Measurements from ENCODE around the gene ZNF280D.

The ZNF280D gene

DNA sequence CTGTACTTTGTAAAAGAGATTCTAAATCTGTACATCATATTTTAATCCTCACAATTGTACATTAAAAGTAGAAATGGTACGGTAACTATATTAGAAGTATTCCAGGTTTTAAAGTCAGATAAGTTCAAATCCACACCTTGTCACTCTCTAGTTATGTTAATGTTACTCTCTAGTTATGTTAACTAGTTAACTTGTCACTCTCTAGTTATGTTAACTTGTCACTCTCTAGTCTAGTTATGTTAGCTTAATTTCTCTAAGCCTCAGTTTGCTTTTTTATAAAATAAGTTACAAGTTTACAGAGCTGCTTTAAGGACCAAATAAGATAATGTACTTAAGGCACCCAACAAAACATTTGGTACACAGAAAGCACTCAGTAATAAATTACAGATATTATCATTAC, 42.6 kb downstream of the ZNF280D start:
- TF ChIP-seq ZNF565 (CRISPR knock-in tag; conservative IDR thresholded peaks at IDR 0.05; ENCODE audit: low read depth) = no peak
- TF ChIP-seq ZC3H10 (CRISPR knock-in tag; IDR thresholded peaks at IDR 0.05) = no peak
- no peak for TF ChIP-seq ESRRG (CRISPR knock-in tag; IDR thresholded peaks at IDR 0.05)
- no peak for TF ChIP-seq BACH2 (CRISPR knock-in tag; IDR thresholded peaks at IDR 0.05; ENCODE audit: borderline replicate concordance)
- TF ChIP-seq OSR1 (CRISPR knock-in tag; IDR thresholded peaks at IDR 0.05) = no peak
- TF ChIP-seq ARNTL (CRISPR knock-in tag; IDR thresholded peaks at IDR 0.05; ENCODE audit: borderline replicate concordance, low read depth) = no peak
- TF ChIP-seq, protein P1, sequence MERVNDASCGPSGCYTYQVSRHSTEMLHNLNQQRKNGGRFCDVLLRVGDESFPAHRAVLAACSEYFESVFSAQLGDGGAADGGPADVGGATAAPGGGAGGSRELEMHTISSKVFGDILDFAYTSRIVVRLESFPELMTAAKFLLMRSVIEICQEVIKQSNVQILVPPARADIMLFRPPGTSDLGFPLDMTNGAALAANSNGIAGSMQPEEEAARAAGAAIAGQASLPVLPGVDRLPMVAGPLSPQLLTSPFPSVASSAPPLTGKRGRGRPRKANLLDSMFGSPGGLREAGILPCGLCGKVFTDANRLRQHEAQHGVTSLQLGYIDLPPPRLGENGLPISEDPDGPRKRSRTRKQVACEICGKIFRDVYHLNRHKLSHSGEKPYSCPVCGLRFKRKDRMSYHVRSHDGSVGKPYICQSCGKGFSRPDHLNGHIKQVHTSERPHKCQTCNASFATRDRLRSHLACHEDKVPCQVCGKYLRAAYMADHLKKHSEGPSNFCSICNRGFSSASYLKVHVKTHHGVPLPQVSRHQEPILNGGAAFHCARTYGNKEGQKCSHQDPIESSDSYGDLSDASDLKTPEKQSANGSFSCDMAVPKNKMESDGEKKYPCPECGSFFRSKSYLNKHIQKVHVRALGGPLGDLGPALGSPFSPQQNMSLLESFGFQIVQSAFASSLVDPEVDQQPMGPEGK (CRISPR knock-in tag; IDR thresholded peaks at IDR 0.05; ENCODE audit: borderline replicate concordance) = no peak
- no peak for TF ChIP-seq ZNF8 (CRISPR knock-in tag; IDR thresholded peaks at IDR 0.05)
- no peak for TF ChIP-seq GLIS3 (CRISPR knock-in tag; IDR thresholded peaks at IDR 0.05)
- TF ChIP-seq ISL1 (CRISPR knock-in tag; IDR thresholded peaks at IDR 0.05) = no peak
- TF ChIP-seq ZFP3 (CRISPR knock-in tag; IDR thresholded peaks at IDR 0.05) = no peak
- no peak for TF ChIP-seq SNAI2 (CRISPR knock-in tag; IDR thresholded peaks at IDR 0.05)
- TF ChIP-seq ZNF70 (CRISPR knock-in tag; IDR thresholded peaks at IDR 0.05) = no peak
- TF ChIP-seq, protein P2, sequence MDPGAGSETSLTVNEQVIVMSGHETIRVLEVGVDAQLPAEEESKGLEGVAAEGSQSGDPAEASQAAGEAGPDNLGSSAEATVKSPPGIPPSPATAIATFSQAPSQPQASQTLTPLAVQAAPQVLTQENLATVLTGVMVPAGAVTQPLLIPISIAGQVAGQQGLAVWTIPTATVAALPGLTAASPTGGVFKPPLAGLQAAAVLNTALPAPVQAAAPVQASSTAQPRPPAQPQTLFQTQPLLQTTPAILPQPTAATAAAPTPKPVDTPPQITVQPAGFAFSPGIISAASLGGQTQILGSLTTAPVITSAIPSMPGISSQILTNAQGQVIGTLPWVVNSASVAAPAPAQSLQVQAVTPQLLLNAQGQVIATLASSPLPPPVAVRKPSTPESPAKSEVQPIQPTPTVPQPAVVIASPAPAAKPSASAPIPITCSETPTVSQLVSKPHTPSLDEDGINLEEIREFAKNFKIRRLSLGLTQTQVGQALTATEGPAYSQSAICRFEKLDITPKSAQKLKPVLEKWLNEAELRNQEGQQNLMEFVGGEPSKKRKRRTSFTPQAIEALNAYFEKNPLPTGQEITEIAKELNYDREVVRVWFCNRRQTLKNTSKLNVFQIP (CRISPR knock-in tag; IDR thresholded peaks at IDR 0.05; ENCODE audit: borderline replicate concordance, low read depth) = no peak
- no peak for TF ChIP-seq ZFP30 (CRISPR knock-in tag; IDR thresholded peaks at IDR 0.05)
- TF ChIP-seq RARB (CRISPR knock-in tag; IDR thresholded peaks at IDR 0.05) = no peak
- ATAC-seq = no peak

DNA sequence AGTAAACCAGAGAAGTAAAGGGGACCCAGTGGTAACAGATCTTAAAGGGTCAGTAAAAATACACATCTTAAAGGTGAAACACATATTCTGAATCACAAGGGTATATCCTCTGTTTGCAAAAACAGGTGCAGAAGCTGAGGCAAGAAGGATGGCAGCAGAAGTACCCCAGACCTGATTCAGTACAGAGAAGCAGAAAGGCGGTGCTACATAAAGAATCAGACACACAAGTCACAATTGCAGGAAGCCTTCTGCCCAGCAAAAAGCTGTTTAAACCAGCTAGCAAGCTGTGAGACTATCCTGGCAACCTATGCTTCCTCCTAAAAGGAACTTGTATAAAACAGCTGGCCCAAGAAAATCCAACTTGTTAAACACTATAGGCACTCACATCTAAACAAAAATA, 49.4 kb downstream of the ZNF280D start:
- ATAC-seq = no peak
- TF ChIP-seq, protein P3, sequence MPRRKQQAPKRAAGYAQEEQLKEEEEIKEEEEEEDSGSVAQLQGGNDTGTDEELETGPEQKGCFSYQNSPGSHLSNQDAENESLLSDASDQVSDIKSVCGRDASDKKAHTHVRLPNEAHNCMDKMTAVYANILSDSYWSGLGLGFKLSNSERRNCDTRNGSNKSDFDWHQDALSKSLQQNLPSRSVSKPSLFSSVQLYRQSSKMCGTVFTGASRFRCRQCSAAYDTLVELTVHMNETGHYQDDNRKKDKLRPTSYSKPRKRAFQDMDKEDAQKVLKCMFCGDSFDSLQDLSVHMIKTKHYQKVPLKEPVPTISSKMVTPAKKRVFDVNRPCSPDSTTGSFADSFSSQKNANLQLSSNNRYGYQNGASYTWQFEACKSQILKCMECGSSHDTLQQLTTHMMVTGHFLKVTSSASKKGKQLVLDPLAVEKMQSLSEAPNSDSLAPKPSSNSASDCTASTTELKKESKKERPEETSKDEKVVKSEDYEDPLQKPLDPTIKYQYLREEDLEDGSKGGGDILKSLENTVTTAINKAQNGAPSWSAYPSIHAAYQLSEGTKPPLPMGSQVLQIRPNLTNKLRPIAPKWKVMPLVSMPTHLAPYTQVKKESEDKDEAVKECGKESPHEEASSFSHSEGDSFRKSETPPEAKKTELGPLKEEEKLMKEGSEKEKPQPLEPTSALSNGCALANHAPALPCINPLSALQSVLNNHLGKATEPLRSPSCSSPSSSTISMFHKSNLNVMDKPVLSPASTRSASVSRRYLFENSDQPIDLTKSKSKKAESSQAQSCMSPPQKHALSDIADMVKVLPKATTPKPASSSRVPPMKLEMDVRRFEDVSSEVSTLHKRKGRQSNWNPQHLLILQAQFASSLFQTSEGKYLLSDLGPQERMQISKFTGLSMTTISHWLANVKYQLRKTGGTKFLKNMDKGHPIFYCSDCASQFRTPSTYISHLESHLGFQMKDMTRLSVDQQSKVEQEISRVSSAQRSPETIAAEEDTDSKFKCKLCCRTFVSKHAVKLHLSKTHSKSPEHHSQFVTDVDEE (CRISPR knock-in tag; IDR thresholded peaks at IDR 0.05) = no peak
- no peak for TF ChIP-seq BACH2 (CRISPR knock-in tag; IDR thresholded peaks at IDR 0.05; ENCODE audit: borderline replicate concordance)
- no peak for TF ChIP-seq ZFP3 (CRISPR knock-in tag; IDR thresholded peaks at IDR 0.05)
- TF ChIP-seq ESRRG (CRISPR knock-in tag; IDR thresholded peaks at IDR 0.05) = no peak
- TF ChIP-seq ISL1 (CRISPR knock-in tag; IDR thresholded peaks at IDR 0.05) = no peak
- no peak for TF ChIP-seq GLIS3 (CRISPR knock-in tag; IDR thresholded peaks at IDR 0.05)
- TF ChIP-seq, protein P1 (CRISPR knock-in tag; IDR thresholded peaks at IDR 0.05; ENCODE audit: borderline replicate concordance) = no peak
- no peak for TF ChIP-seq PPARA (CRISPR knock-in tag; IDR thresholded peaks at IDR 0.05; ENCODE audit: borderline replicate concordance)
- no peak for TF ChIP-seq ZFP30 (CRISPR knock-in tag; IDR thresholded peaks at IDR 0.05)

DNA sequence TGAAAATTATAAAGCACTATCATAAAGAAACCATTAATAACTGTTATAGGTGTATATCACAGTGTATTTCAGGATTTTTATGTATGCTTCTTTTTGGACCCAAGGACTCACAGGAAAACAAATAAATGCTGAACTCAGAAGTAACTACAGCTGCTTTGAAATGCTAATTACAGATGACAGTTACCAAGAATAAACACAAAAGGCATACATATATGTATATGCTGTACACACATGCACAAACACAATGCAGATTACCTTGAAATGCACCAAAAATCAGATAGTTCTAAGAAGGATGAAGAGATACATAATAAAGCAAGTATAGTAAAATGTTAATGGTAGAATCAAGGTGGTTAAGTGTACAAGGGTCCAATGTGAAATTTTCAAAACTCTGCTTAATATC, 52.2 kb downstream of the ZNF280D start:
- TF ChIP-seq RARB (CRISPR knock-in tag; IDR thresholded peaks at IDR 0.05) = no peak
- TF ChIP-seq ZC3H10 (CRISPR knock-in tag; IDR thresholded peaks at IDR 0.05) = no peak
- TF ChIP-seq, protein P1 (CRISPR knock-in tag; IDR thresholded peaks at IDR 0.05; ENCODE audit: borderline replicate concordance) = no peak
- TF ChIP-seq SNAI2 (CRISPR knock-in tag; IDR thresholded peaks at IDR 0.05) = no peak
- TF ChIP-seq CSDC2 (CRISPR knock-in tag; IDR thresholded peaks at IDR 0.05) = no peak
- TF ChIP-seq TOX (CRISPR knock-in tag; IDR thresholded peaks at IDR 0.05; ENCODE audit: borderline replicate concordance) = no peak
- TF ChIP-seq ISL1 (CRISPR knock-in tag; IDR thresholded peaks at IDR 0.05) = no peak
- TF ChIP-seq, protein P3 (CRISPR knock-in tag; IDR thresholded peaks at IDR 0.05) = no peak
- ATAC-seq = no peak
